Gastroesophageal sphincter (tissue), 4 donors: ENCODE results near the gene VTCN1. TPM values are rescaled to one million over a fixed set of nuclear protein-coding genes. Genes with fewer than 3 reads are reported as not detected.

Experiments used
- ATAC-seq: fragments of 150-250 bp; one replicate; pipeline ENCODE4 v1.9.1; 2016; ENCODE audit warnings: mild to moderate bottlenecking, moderate library complexity
- H3K27ac ChIP-seq, 4 donors: fragments of 200-600 bp; sonication (generic) in 3 of 4; 1 replicate in 3 of 4; 2 replicates in 1 of 4; pipeline ENCODE4 v1.5.1; 2016 to 2019
- H3K27me3 ChIP-seq: fragments of 200-600 bp; sonication (generic); one replicate; pipeline ENCODE4 v1.5.1; 2019
- H3K36me3 ChIP-seq, 2 donors: fragments of 200-600 bp; sonication (generic); one replicate each; pipeline ENCODE4 v1.5.1; 2019; ENCODE audit warnings: control low read depth in 1 of 2
- H3K4me1 ChIP-seq, 3 donors: fragments of 200-600 bp; sonication (generic); 1 replicate in 2 of 3; 2 replicates in 1 of 3; pipeline ENCODE4 v1.5.1; 2016 to 2019; ENCODE audit warnings: control low read depth in 2 of 3
- H3K4me3 ChIP-seq, 2 donors: fragments of 200-600 bp; sonication (generic); one replicate each; pipeline ENCODE4 v1.5.1; 2019; ENCODE audit warnings: mild to moderate bottlenecking in 1 of 2, moderate library complexity in 1 of 2
- H3K9me3 ChIP-seq, 3 donors: fragments of 200-600 bp; sonication (generic); one replicate each; pipeline ENCODE4 v1.5.1; 2017 to 2019; ENCODE audit warnings: control low read depth in 2 of 3
- EP300 ChIP-seq: sonication (generic); formaldehyde crosslinking; IDR thresholded peaks from one replicate; pipeline ENCODE4 v1.6.1; 2017; ENCODE audit warnings: antibody characterized with exemption, mild to moderate bottlenecking
- POLR2A ChIP-seq, 2 donors: fragments of 450-650 bp; IDR thresholded peaks; one replicate each; pipeline ENCODE4 v1.6.1; 2017; ENCODE audit warnings: antibody characterized with exemption in 2 of 2, mild to moderate bottlenecking in 2 of 2, moderate library complexity in 1 of 2
- POLR2AphosphoS5 ChIP-seq: sonication (generic); formaldehyde crosslinking; IDR thresholded peaks from one replicate; pipeline ENCODE4 v1.6.1; 2017; ENCODE audit warnings: antibody characterized with exemption
- WGBS, 2 donors: methylation state at CpG; one replicate each; pipeline ENCODE4 v1.1.5; 2018; ENCODE audit warnings: low coverage in 1 of 2; 5-methylcytosine and 5-hydroxymethylcytosine counted together
- total RNA-seq, 4 donors: library from RNA; depleted of rRNA; stranded (reverse); fragments of >200 nt; gene quantifications; one replicate each; pipeline ENCODE4 v1.1.0, GENCODE V29; 2016
- TF ChIP-seq, protein P1 (sequence below), 4 experiments: fragments of 200-600 bp in 2 of 4; fragments of 450-650 bp in 2 of 4; sonication (generic) in 1 of 4; IDR thresholded peaks; one replicate each; pipeline ENCODE4 v1.5.1; 2017 to 2019; ENCODE audit warnings: antibody characterized with exemption in 4 of 4, mild to moderate bottlenecking in 2 of 4, moderate library complexity in 2 of 4

The VTCN1 gene
- total RNA-seq, 4 donors from 2014 or later: 2.1 TPM; not detected in 3

- H3K4me3 ChIP-seq: no peak overlapping the region
- WGBS, 2 donors: 86 to 89% methylated on average over 4 of the region's 4 CpGs
- TF ChIP-seq POLR2A (IDR thresholded peaks at IDR 0.05): no peak
- TF ChIP-seq POLR2AphosphoS5: no peak
- H3K9me3 ChIP-seq: no peaks in the 10 kb centered on the region
- no peaks in the 10 kb centered on the region for H3K4me1 ChIP-seq
- no peak overlapping the region for H3K27ac ChIP-seq
- no peaks in the 10 kb centered on the region for H3K27me3 ChIP-seq
- ATAC-seq: no peak
- no peaks in the 10 kb centered on the region for H3K36me3 ChIP-seq
Measured at GRCh38 chr1:117183112-117183511, 27.6 kb downstream of the VTCN1 start.

- TF ChIP-seq EP300 (no peak), POLR2AphosphoS5 (no peak)
- Histone ChIP-seq H3K27me3 (no peaks in the 10 kb centered on the region), H3K4me1 (no peaks in the 10 kb centered on the region), H3K36me3 (no peaks in the 10 kb centered on the region), H3K27ac (no peak overlapping the region), H3K4me3 (no peak overlapping the region), H3K9me3 (no peaks in the 10 kb centered on the region)
- 100% methylated on average over 1 of the region's 3 CpGs for WGBS, 2 donors
- ATAC-seq: no peak
Measured at GRCh38 chr1:117182319-117182718, 28.4 kb downstream of the VTCN1 start.

DNA sequence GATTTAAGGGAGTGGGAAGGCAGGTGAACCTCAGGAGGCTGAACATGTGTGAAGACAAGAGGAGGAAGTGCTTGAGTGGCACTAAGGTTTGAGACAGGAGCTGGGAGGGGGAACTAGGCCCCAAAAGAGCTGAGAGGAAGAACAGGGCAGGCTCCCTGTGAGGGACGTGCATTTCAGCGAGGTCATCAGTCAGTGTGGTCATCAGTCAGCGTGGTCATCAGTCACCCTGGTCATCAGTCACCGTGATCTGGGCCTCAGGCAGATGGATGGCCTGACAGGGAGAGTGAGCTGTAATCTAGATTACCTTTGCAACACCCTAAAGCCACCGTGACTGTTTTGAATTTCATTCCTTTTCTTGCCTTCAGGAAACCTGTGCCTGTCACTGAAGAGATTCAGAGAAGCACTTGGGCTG lies 29.1 kb downstream of the VTCN1 start:
- Histone ChIP-seq H3K36me3 (no peaks in the 10 kb centered on the region), H3K9me3 (no peaks in the 10 kb centered on the region), H3K4me1 (no peaks in the 10 kb centered on the region), H3K27me3 (no peaks in the 10 kb centered on the region), H3K27ac (no peak overlapping the region), H3K4me3 (no peak overlapping the region)
- no peak for TF ChIP-seq EP300
- no peak for TF ChIP-seq POLR2A (IDR thresholded peaks at IDR 0.05)
- TF ChIP-seq, protein P1, sequence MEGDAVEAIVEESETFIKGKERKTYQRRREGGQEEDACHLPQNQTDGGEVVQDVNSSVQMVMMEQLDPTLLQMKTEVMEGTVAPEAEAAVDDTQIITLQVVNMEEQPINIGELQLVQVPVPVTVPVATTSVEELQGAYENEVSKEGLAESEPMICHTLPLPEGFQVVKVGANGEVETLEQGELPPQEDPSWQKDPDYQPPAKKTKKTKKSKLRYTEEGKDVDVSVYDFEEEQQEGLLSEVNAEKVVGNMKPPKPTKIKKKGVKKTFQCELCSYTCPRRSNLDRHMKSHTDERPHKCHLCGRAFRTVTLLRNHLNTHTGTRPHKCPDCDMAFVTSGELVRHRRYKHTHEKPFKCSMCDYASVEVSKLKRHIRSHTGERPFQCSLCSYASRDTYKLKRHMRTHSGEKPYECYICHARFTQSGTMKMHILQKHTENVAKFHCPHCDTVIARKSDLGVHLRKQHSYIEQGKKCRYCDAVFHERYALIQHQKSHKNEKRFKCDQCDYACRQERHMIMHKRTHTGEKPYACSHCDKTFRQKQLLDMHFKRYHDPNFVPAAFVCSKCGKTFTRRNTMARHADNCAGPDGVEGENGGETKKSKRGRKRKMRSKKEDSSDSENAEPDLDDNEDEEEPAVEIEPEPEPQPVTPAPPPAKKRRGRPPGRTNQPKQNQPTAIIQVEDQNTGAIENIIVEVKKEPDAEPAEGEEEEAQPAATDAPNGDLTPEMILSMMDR (IDR thresholded peaks at IDR 0.05): no peak
- no peak for TF ChIP-seq POLR2AphosphoS5
- no peak for ATAC-seq
- 36% methylated on average over 3 of the region's 5 CpGs; no CpG with 5 or more reads in 1 of the 2 donors for WGBS, 2 donors

DNA sequence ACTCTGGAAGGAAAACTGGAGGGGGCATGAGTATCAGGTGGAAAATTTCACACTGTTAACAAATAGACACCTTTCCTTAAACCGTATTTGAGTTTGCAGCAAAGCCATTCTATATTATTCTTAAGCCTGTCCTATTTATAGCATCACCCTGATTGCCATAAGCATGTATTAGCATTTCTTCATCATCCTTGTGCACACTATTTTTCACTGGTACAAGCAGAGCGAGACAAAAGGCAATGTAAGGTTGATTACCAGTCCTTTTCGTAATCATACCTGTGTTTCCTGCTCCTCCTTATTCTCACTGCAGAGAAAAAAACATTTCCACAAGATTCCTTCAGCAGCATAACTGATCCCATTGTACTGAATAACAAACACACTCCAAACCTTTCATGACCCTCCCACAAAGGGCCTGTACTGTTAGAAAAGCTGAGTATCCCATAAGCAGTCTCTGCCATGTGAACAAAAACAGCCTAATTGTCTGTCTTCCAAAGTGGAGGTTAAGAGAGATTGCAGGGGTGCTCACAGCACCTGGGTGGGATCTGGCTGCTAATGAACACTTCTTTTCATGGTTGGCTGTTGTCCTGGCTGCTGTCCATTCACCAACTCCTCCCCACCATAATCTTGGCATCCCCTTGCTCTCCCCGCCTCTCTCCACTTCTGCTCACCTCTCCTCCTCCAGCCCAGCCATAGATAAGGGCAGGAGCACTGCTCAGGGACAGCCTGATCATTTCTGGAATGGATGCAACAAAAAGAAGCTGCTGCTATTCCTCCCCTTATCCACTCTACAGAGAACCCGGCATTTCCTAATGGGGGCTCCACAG lies 30.4 kb downstream of the VTCN1 start:
- 76 to 94% methylated on average over 4 of the region's 5 CpGs for WGBS, 2 donors
- ATAC-seq: no peak
- Histone ChIP-seq H3K27ac (no peak overlapping the region), H3K4me1 (no peaks in the 10 kb centered on the region), H3K9me3 (no peaks in the 10 kb centered on the region), H3K27me3 (no peaks in the 10 kb centered on the region), H3K4me3 (no peak overlapping the region), H3K36me3 (no peaks in the 10 kb centered on the region)
- TF ChIP-seq POLR2AphosphoS5 (no peak), POLR2A (IDR thresholded peaks at IDR 0.05) (no peak), EP300 (no peak)
- TF ChIP-seq, protein P1 (IDR thresholded peaks at IDR 0.05): no peak

DNA sequence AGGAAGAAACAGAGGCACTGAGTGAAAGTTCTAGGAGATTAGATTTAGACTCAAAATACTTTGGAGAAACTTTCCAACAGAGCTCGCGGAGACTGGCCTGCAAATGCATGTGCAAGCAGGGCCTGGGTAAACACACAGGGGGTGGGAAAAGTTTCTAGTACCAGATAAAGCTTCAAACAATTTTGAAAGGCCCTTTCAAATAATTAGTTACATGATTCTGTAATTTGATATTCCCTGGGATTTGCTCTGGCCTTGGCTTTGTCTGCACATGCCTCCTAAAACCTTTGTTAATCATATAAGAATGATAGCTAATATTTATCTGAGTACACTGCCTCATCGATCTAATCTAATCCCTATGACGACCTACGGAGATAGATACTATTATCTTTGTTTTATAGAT lies 31.3 kb downstream of the VTCN1 start:
- H3K4me1 ChIP-seq: no peaks in the 10 kb centered on the region
- H3K4me3 ChIP-seq: no peak overlapping the region
- H3K9me3 ChIP-seq: no peaks in the 10 kb centered on the region
- 42 to 53% methylated on average over 3 to 5 of the region's 5 CpGs for WGBS, 2 donors
- H3K27me3 ChIP-seq: no peaks in the 10 kb centered on the region
- H3K27ac ChIP-seq: no peak overlapping the region
- TF ChIP-seq POLR2A (IDR thresholded peaks at IDR 0.05) (no peak), EP300 (no peak), POLR2AphosphoS5 (no peak)
- TF ChIP-seq, protein P1 (IDR thresholded peaks at IDR 0.05): no peak
- ATAC-seq: no peak
- H3K36me3 ChIP-seq: no peaks in the 10 kb centered on the region

- Histone ChIP-seq H3K27ac (no peak overlapping the region), H3K4me3 (no peak overlapping the region), H3K4me1 (no peaks in the 10 kb centered on the region), H3K9me3 (no peaks in the 10 kb centered on the region), H3K36me3 (no peaks in the 10 kb centered on the region), H3K27me3 (no peaks in the 10 kb centered on the region)
- no peak for TF ChIP-seq EP300
- TF ChIP-seq, protein P1 (IDR thresholded peaks at IDR 0.05): no peak
- no peak for TF ChIP-seq POLR2A (IDR thresholded peaks at IDR 0.05)
- no peak for ATAC-seq
- WGBS, 2 donors: 88% methylated on average over 4 of the region's 5 CpGs; no CpG with 5 or more reads in 1 of the 2 donors
Measured at GRCh38 chr1:117178756-117179155, 32.0 kb downstream of the VTCN1 start.
